Muscle of leg (tissue), 11 donors: ENCODE measurements around the gene BEST1. TPM values are rescaled to one million over a fixed set of nuclear protein-coding genes. Genes with fewer than 3 reads are reported as not detected.

Source experiments
- DNase-seq: peaks from one replicate; pipeline ENCODE4 v3.0.0; 2013
- H3K27ac ChIP-seq: one replicate; pipeline ENCODE4 v1.5.1; 2013; ENCODE audit warnings: mild to moderate bottlenecking, low read length, control low read depth
- H3K27me3 ChIP-seq: one replicate; pipeline ENCODE4 v1.6.1; 2013; ENCODE audit warnings: low read length; ENCODE audit not compliant: control insufficient read depth, insufficient read depth
- H3K36me3 ChIP-seq: one replicate; pipeline ENCODE4 v1.6.1; 2013; ENCODE audit warnings: low read length; ENCODE audit not compliant: control insufficient read depth, insufficient read depth
- H3K4me1 ChIP-seq: one replicate; pipeline ENCODE4 v1.6.1; 2013; ENCODE audit warnings: low read length; ENCODE audit not compliant: control insufficient read depth, insufficient read depth
- H3K4me3 ChIP-seq: one replicate; pipeline ENCODE4 v1.5.1; 2013; ENCODE audit warnings: low read length, control low read depth
- H3K9me3 ChIP-seq: replicated peaks from 2 replicates; pipeline ENCODE4 v1.6.1; 2013; ENCODE audit warnings: low read depth, low read length; ENCODE audit not compliant: control insufficient read depth
- WGBS: methylation state at CpG from one replicate; pipeline ENCODE4 v1.1.5; 2013; ENCODE audit warnings: missing lambda C conversion rate; ENCODE audit not compliant: insufficient coverage; 5-methylcytosine and 5-hydroxymethylcytosine counted together
- polyA plus RNA-seq, 8 donors: library from polyadenylated mRNA; unstranded; fragments of 120-200 nt; gene quantifications; one replicate each; pipeline versions ENCODE4 v1.2.1 to v1.2.3, GENCODE V29; 2013; ENCODE audit warnings: inconsistent platforms in 1 of 8, low replicate concordance in 1 of 8; ENCODE audit not compliant: insufficient read length in 8 of 8, insufficient read depth in 1 of 8
- total RNA-seq: library from RNA; stranded (reverse); fragments of 120-200 nt; gene quantifications from one replicate; pipeline ENCODE4 v1.2.4, GENCODE V29; 2013

Gene BEST1
- total and polyA plus RNA-seq, 9 donors, result 1.6 to 4.2 (median 3.8) TPM

DNA sequence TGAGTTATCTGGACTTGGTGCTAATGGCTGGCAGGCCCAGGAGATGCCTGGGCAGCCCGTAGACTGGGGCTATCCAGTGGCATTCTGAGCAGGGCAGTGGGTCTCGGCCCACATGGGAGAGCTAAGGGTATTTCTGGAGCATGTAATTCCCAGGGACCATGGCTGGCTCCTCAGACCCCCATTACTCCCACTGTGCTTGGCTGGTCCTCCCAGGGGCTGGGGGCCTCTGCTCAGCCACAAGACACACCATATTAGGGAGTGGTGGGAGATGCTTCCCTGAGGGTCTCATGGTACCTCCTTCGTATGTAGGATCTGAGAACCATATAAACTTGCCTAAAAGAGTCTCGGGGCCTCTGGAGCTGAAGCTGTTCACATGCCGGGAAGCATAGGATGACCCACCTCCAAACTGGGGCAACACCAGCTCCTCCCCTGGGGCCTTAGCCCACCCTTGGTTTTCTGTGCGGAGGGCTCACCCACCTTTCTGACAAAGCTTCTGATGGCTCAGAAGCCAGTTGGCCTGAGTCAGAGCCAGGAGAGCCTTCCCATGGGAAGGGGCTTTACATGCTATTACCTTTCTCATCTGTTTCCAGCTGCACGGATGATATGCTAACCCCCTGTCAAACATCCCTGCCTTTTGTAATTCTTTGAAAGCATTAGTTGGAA is 26.8 kb downstream of the BEST1 start:
- Histone ChIP-seq H3K9me3 (no peaks in the 10 kb centered on the region), H3K27ac (no peak overlapping the region), H3K4me3 (no peak overlapping the region), H3K36me3 (no peaks in the 10 kb centered on the region), H3K4me1 (peaks cover 27% of the 10 kb centered on the region), H3K27me3 (no peaks in the 10 kb centered on the region)
- 83% methylated on average over 3 of the region's 7 CpGs for WGBS
- DNase-seq, result no peak

GRCh38 chr11:61978703-61979661 is 28.8 kb downstream of the BEST1 start:
- H3K27ac ChIP-seq, result no peak overlapping the region

DNA sequence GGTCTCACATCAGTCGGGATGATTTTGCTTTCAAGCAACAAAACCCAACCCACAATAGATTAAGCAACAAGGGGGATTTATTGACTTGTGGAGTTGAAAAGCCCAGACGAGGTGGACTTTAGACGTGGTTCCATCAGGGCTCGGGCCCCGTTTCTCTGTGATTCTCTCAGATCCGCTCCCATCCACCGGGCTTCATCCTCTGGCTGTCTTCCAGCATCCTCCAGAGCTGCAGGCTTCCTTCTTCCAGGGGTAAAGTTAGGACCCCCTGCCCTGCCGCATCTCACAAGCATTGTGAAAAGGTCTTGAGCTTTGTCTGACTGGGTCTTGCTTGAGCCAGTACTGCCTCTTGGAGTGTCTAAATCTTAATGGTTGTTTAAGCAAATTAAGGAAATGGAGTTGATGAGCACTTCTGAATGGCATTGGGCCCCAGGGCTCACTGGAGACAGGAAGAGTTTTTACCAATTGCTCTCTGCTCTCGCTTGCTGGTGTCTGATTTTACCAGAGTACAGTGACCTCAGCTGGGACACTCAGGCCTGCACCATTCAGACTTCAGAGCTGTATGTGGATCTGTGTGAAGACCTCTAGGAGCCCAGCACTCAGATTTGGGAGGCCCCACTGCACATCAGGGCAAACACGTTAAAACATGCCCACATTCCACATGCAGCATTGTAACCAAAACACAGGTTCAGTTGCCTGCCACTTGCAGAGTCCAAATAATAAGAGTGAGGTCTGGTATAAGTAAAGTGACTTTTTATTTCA is 30.8 kb downstream of the BEST1 start:
- 50% methylated on average over 8 of the region's 10 CpGs for WGBS
- no peak overlapping the region for H3K27ac ChIP-seq
- H3K9me3 ChIP-seq, result no peaks in the 10 kb centered on the region
- H3K27me3 ChIP-seq, result no peaks in the 10 kb centered on the region
- no peak for DNase-seq
- peaks cover 5% of the 10 kb centered on the region for H3K4me1 ChIP-seq
- no peak overlapping the region for H3K4me3 ChIP-seq
- H3K36me3 ChIP-seq, result no peaks in the 10 kb centered on the region

More at GRCh38 chr11:61978703-61979661, 28.8 kb downstream of the BEST1 start:
- H3K9me3 ChIP-seq, result no peaks in the 10 kb centered on the region
- WGBS, result 75% methylated on average over 11 of the region's 17 CpGs
- no peaks in the 10 kb centered on the region for H3K36me3 ChIP-seq
- DNase-seq, result no peak
- H3K4me1 ChIP-seq, result peaks cover 8% of the 10 kb centered on the region
- H3K4me3 ChIP-seq, result no peak overlapping the region
- no peaks in the 10 kb centered on the region for H3K27me3 ChIP-seq

DNA sequence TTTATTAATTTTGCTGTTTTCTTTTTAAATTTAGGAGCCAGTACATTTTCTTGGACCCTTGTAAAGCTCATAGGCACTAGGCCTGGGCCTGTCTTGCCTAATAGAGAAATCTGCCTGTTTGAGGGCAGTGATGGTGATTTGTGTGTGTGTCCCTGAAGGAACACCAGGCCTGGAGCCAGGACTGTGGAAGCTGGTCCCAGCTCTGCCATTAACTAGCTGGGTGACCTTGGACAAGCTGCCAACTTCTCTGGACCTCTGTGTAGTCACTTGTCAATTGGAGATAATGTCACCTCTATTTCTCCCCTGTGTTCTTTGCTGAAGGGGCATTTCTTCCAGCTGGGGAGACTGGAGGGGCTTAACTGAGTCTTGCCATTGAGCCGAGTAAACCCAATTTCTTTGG is 33.3 kb downstream of the BEST1 start:
- no peak for DNase-seq
- H3K27ac ChIP-seq, result no peak overlapping the region
- H3K4me3 ChIP-seq, result no peak overlapping the region
- H3K27me3 ChIP-seq, result no peaks in the 10 kb centered on the region
- no peaks in the 10 kb centered on the region for H3K36me3 ChIP-seq
- WGBS, result 100% methylated on average over 1 of the region's 1 CpG
- no peaks in the 10 kb centered on the region for H3K4me1 ChIP-seq
- H3K9me3 ChIP-seq, result peaks cover 3% of the 10 kb centered on the region

GRCh38 chr11:61985869-61986268 is 35.7 kb downstream of the BEST1 start:
- H3K9me3 ChIP-seq, result peaks cover 3% of the 10 kb centered on the region
- no peaks in the 10 kb centered on the region for H3K36me3 ChIP-seq
- H3K4me1 ChIP-seq, result no peaks in the 10 kb centered on the region
- H3K27me3 ChIP-seq, result no peaks in the 10 kb centered on the region
- WGBS, result 80% methylated on average over 2 of the region's 5 CpGs
- no peak overlapping the region for H3K27ac ChIP-seq
- no peak for DNase-seq
- no peak overlapping the region for H3K4me3 ChIP-seq

- H3K4me1 ChIP-seq, result no peaks in the 10 kb centered on the region
- H3K27ac ChIP-seq, result no peak overlapping the region
- H3K36me3 ChIP-seq, result no peaks in the 10 kb centered on the region
- DNase-seq, result no peak
- H3K4me3 ChIP-seq, result no peak overlapping the region
- no peaks in the 10 kb centered on the region for H3K27me3 ChIP-seq
- WGBS, result no CpG with 5 or more reads among the region's 3 CpGs
- no peaks in the 10 kb centered on the region for H3K9me3 ChIP-seq
Observed at GRCh38 chr11:61994981-61995380, 44.8 kb downstream of the BEST1 start.

- WGBS, result no CpG with 5 or more reads among the region's 4 CpGs
- H3K36me3 ChIP-seq, result no peaks in the 10 kb centered on the region
- H3K27me3 ChIP-seq, result no peaks in the 10 kb centered on the region
- H3K9me3 ChIP-seq, result no peaks in the 10 kb centered on the region
- no peaks in the 10 kb centered on the region for H3K4me1 ChIP-seq
- no peak for DNase-seq
- H3K4me3 ChIP-seq, result no peak overlapping the region
- H3K27ac ChIP-seq, result no peak overlapping the region
Observed at GRCh38 chr11:61996933-61997332, 46.8 kb downstream of the BEST1 start.

DNA sequence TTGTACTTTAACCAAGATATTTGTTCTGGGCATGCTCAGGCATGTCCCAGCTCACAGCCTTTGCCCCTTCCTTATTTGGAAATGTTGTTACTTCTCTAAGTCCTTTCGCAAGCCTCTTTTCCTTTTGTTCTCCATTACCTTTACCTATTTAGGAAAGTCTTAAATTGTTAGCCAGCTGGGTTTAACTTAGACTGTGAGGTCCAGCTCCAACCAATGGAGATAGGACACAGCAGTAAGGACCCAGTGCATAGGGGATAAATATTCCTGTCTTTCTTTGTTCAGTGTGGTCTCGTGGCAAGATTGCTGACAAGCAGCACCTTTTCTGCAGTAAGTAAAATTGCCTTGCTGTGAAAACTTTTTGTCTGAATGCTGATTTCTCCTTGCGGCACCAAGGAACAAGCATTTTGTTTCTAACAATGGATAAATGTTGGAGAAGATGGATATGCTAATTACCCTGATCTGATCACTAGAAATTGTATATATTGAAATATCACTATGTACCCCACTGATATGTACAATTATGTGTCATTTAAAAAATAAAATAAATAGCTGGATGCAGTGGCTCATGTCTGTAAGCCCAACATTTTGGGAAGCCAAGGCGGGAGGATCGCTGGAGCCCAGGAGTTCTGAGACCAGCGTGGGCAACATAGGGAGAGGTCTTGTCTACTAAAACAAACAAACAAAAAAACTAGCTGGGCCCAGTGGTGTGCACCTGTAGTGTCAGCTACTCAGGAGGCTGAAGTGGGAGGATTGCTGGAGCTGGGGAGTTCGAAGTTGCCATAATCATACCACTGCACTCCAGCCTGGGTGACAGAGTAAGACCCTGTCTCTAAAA is 49.2 kb downstream of the BEST1 start:
- H3K36me3 ChIP-seq, result no peaks in the 10 kb centered on the region
- WGBS, result 80% methylated on average over 1 of the region's 7 CpGs
- H3K4me3 ChIP-seq, result no peak overlapping the region
- H3K27ac ChIP-seq, result no peak overlapping the region
- no peaks in the 10 kb centered on the region for H3K27me3 ChIP-seq
- no peaks in the 10 kb centered on the region for H3K4me1 ChIP-seq
- H3K9me3 ChIP-seq, result no peaks in the 10 kb centered on the region
- DNase-seq, result no peak

- Histone ChIP-seq H3K27me3 (no peaks in the 10 kb centered on the region), H3K4me1 (peaks cover 13% of the 10 kb centered on the region), H3K27ac (no peak overlapping the region), H3K9me3 (no peaks in the 10 kb centered on the region), H3K36me3 (no peaks in the 10 kb centered on the region), H3K4me3 (no peak overlapping the region)
- WGBS, result 85% methylated on average over 21 of the region's 23 CpGs
- no peak for DNase-seq
Observed at GRCh38 chr11:62000539-62001446, 50.6 kb downstream of the BEST1 start.
